Measurements from ENCODE around the gene FILIP1.

FILIP1 gene

DNA sequence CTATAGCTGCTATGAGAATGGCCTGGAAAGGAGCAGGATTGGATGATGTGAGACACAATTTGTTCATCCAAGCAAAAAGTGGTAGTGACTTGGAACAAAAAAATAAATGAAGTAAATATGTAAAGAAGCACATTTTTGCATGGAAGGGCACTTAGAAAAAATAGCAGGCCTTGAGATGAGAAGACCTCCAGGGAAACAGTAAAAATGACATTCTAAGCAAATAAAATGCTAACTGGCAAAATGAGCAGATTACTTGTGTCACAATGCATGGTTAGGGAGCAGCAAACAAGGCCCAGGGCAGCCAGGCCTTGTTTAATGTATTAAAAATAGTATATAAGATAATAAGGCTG is 230.2 kb downstream of the FILIP1 start:
- Histone ChIP-seq H3K4me2 (ENCODE audit: low read depth, low read length, poor library complexity, severe bottlenecking) (no peak overlapping the region), H2AFZ (ENCODE audit: low read depth, low read length, severe bottlenecking) (no peak overlapping the region), H3K27me3 (ENCODE audit: low read length) (no peaks in the 10 kb centered on the region), H3K36me3 (ENCODE audit: low read length) (peaks cover 33% of the 10 kb centered on the region), H3K4me3 (ENCODE audit: insufficient read depth, low read length, poor library complexity, severe bottlenecking) (no peak overlapping the region), H3K79me2 (ENCODE audit: insufficient read depth, low read length) (peaks cover 39% of the 10 kb centered on the region), H3K9me2 (replicated peaks; ENCODE audit: insufficient read depth, low read length) (no peaks in the 10 kb centered on the region), H3F3A (ENCODE audit: insufficient read depth) (peaks cover 8% of the 10 kb centered on the region; the same call in 1 of the 2 replicates), H3K9ac (ENCODE audit: low read length) (no peak overlapping the region), H3K9me3 (ENCODE audit: insufficient read depth, low read length) (no peaks in the 10 kb centered on the region), H3K27ac (ENCODE audit: low read depth, low read length) (no peak overlapping the region), H4K20me1 (ENCODE audit: low read depth, low read length) (peaks cover 13% of the 10 kb centered on the region; the same call in 1 of the 2 replicates)
- no peak for TF ChIP-seq EZH2phosphoT487 (conservative IDR thresholded peaks at IDR 0.05; ENCODE audit: low read length)
- TF ChIP-seq, protein P1, sequence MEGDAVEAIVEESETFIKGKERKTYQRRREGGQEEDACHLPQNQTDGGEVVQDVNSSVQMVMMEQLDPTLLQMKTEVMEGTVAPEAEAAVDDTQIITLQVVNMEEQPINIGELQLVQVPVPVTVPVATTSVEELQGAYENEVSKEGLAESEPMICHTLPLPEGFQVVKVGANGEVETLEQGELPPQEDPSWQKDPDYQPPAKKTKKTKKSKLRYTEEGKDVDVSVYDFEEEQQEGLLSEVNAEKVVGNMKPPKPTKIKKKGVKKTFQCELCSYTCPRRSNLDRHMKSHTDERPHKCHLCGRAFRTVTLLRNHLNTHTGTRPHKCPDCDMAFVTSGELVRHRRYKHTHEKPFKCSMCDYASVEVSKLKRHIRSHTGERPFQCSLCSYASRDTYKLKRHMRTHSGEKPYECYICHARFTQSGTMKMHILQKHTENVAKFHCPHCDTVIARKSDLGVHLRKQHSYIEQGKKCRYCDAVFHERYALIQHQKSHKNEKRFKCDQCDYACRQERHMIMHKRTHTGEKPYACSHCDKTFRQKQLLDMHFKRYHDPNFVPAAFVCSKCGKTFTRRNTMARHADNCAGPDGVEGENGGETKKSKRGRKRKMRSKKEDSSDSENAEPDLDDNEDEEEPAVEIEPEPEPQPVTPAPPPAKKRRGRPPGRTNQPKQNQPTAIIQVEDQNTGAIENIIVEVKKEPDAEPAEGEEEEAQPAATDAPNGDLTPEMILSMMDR (IDR thresholded peaks at IDR 0.05; ENCODE audit: insufficient read depth, low read length, poor library complexity, severe bottlenecking), result no peak

DNA sequence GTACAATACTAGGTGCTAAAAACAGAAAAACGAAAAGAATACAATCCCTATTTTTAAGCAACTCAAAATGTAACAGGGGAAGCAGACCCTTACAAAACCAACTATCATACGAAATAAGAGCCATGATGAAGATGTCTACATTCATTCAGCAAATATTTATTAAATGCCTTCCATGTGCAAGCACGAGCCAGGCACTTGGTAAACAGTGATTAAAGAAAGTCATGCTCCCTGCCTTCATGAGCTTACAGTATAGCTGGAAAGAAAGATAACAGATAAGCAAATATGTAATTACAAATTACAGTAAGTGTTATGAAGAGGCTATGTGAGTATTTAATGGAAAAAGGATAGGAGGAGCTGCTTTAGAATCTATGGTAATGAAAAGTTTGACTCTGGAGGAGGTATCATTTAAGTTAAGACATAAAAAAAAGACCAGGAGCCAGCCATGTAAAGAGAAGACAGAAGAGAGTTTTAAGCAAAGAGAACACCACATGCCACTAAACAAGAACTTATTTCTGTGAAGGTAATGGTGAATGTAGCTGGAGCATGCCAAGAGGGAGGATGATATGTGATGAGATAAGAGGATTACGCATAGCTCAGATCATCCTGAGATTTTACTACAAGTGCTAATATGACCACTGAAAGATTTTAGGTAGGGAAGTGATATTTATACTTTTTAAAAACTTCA is 230.7 kb downstream of the FILIP1 start:
- H3K9ac ChIP-seq (ENCODE audit: low read length), result no peak overlapping the region
- no peaks in the 10 kb centered on the region for H3K27me3 ChIP-seq (ENCODE audit: low read length)
- H3K79me2 ChIP-seq (ENCODE audit: insufficient read depth, low read length), result peaks cover 34% of the 10 kb centered on the region
- H4K20me1 ChIP-seq (ENCODE audit: low read depth, low read length), result peaks cover 13% of the 10 kb centered on the region; the same call in 1 of the 2 replicates
- peaks cover 36% of the 10 kb centered on the region for H3K36me3 ChIP-seq (ENCODE audit: low read length)
- no peak overlapping the region for H2AFZ ChIP-seq (ENCODE audit: low read depth, low read length, severe bottlenecking)
- TF ChIP-seq EZH2phosphoT487 (conservative IDR thresholded peaks at IDR 0.05; ENCODE audit: low read length), result no peak
- TF ChIP-seq, protein P1 (IDR thresholded peaks at IDR 0.05; ENCODE audit: insufficient read depth, low read length, poor library complexity, severe bottlenecking), result no peak
- peaks cover 3% of the 10 kb centered on the region; the same call in 1 of the 2 replicates for H3F3A ChIP-seq (ENCODE audit: insufficient read depth)
- H3K4me2 ChIP-seq (ENCODE audit: low read depth, low read length, poor library complexity, severe bottlenecking), result no peak overlapping the region
- no peak overlapping the region for H3K4me3 ChIP-seq (ENCODE audit: insufficient read depth, low read length, poor library complexity, severe bottlenecking)
- H3K9me2 ChIP-seq (replicated peaks; ENCODE audit: insufficient read depth, low read length), result no peaks in the 10 kb centered on the region
- no peaks in the 10 kb centered on the region for H3K9me3 ChIP-seq (ENCODE audit: insufficient read depth, low read length)
- no peak overlapping the region for H3K27ac ChIP-seq (ENCODE audit: low read depth, low read length)

DNA sequence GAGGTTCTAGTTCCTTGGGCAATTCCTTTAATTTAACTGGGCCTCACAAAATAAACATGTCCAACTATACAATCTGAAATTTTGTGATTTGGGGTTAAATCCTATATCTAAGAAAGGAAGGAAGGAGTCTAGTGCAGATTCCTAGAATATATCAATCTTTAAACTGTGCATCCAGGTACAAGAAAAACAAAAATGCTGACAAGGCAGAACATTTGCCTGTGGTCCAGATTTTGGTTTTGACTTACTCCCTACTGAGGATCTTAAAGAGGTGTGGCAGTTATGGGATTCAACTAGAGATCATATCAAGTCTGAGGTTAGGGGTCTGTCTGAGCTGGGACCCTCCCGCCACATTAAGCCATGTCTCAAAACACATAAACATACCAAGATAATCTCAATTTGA is 232.3 kb downstream of the FILIP1 start:
- no peaks in the 10 kb centered on the region for H3K27me3 ChIP-seq (ENCODE audit: low read length)
- peaks cover 3% of the 10 kb centered on the region; the same call in 1 of the 2 replicates for H4K20me1 ChIP-seq (ENCODE audit: low read depth, low read length)
- no peak overlapping the region for H3K27ac ChIP-seq (ENCODE audit: low read depth, low read length)
- H3F3A ChIP-seq (ENCODE audit: insufficient read depth), result no peaks in the 10 kb centered on the region
- H3K4me3 ChIP-seq (ENCODE audit: insufficient read depth, low read length, poor library complexity, severe bottlenecking), result no peak overlapping the region
- H3K9me3 ChIP-seq (ENCODE audit: insufficient read depth, low read length), result no peaks in the 10 kb centered on the region
- peaks cover 22% of the 10 kb centered on the region for H3K79me2 ChIP-seq (ENCODE audit: insufficient read depth, low read length)
- H2AFZ ChIP-seq (ENCODE audit: low read depth, low read length, severe bottlenecking), result no peak overlapping the region
- TF ChIP-seq, protein P1 (IDR thresholded peaks at IDR 0.05; ENCODE audit: insufficient read depth, low read length, poor library complexity, severe bottlenecking), result no peak
- no peak for TF ChIP-seq EZH2phosphoT487 (conservative IDR thresholded peaks at IDR 0.05; ENCODE audit: low read length)
- H3K36me3 ChIP-seq (ENCODE audit: low read length), result peaks cover 40% of the 10 kb centered on the region
- no peaks in the 10 kb centered on the region for H3K9me2 ChIP-seq (replicated peaks; ENCODE audit: insufficient read depth, low read length)
- no peak overlapping the region for H3K9ac ChIP-seq (ENCODE audit: low read length)
- H3K4me2 ChIP-seq (ENCODE audit: low read depth, low read length, poor library complexity, severe bottlenecking), result no peak overlapping the region

Data from SU-DHL-6 (cell line).